Measurements from ENCODE around the gene EFEMP1.

GRCh38 chr2:55843994-55844345 lies 79.6 kb downstream of the EFEMP1 start:
- TF ChIP-seq CTCF (IDR thresholded peaks at IDR 0.05; ENCODE audit: borderline replicate concordance, extremely low read depth, low read length, poor library complexity, severe bottlenecking) (no peak), EZH2 (IDR thresholded peaks at IDR 0.05; ENCODE audit: borderline replicate concordance, low read depth, low read length, severe bottlenecking) (no peak)

Measured in DND-41 (cell line).